Measurements from ENCODE around the gene UNC5B.
"Not testable (repeated sequence)": the region's sequence is repeated elsewhere in the genome, so short reads cannot be mapped to it uniquely, and the experiment has no call there.

The UNC5B gene

GRCh38 chr10:71269301-71270288 lies 57.2 kb downstream of the UNC5B start:
- no peak for DNase-seq

- peak; percentile 75 for DNase-seq
Measured at GRCh38 chr10:71270301-71271220, 58.2 kb downstream of the UNC5B start.

- no peak for DNase-seq
Measured at GRCh38 chr10:71271662-71272055, 59.3 kb downstream of the UNC5B start.

- DNase-seq, result peak; percentile 39
Measured at GRCh38 chr10:71272056-71272771, 59.8 kb downstream of the UNC5B start.

- DNase-seq, result not testable (repeated sequence)
Measured at GRCh38 chr10:71272974-71273373, 60.6 kb downstream of the UNC5B start.

GRCh38 chr10:71273506-71273905 lies 61.1 kb downstream of the UNC5B start:
- no peak for DNase-seq

- no peak for DNase-seq
Measured at GRCh38 chr10:71274901-71275796, 62.8 kb downstream of the UNC5B start.

- no peak for DNase-seq
Measured at GRCh38 chr10:71276873-71277272, 64.5 kb downstream of the UNC5B start.

GRCh38 chr10:71277914-71278665 lies 65.7 kb downstream of the UNC5B start:
- DNase-seq, result no peak

GRCh38 chr10:71278691-71279588 lies 66.6 kb downstream of the UNC5B start:
- DNase-seq, result no peak

- DNase-seq, result no peak
Measured at GRCh38 chr10:71279590-71280170, 67.3 kb downstream of the UNC5B start.

- DNase-seq, result no peak
Measured at GRCh38 chr10:71280216-71280615, 67.8 kb downstream of the UNC5B start.

GRCh38 chr10:71280825-71281224 lies 68.5 kb downstream of the UNC5B start:
- no peak for DNase-seq

- DNase-seq, result no peak
Measured at GRCh38 chr10:71281646-71282322, 69.4 kb downstream of the UNC5B start.

- no peak for DNase-seq
Measured at GRCh38 chr10:71282323-71282680, 69.9 kb downstream of the UNC5B start.

- no peak for DNase-seq
Measured at GRCh38 chr10:71283410-71283809, 71.0 kb downstream of the UNC5B start.

- DNase-seq, result no peak
Measured at GRCh38 chr10:71283876-71284275, 71.5 kb downstream of the UNC5B start.

GRCh38 chr10:71284544-71285179 lies 72.3 kb downstream of the UNC5B start:
- no peak for DNase-seq

GRCh38 chr10:71285180-71285545 lies 72.8 kb downstream of the UNC5B start:
- peak; percentile 52 for DNase-seq
